ENCODE data around the gene TPM2. TPM values are rescaled to one million over a fixed set of nuclear protein-coding genes. Genes with fewer than 3 reads are reported as not detected.
"Not testable (repeated sequence)": the region's sequence is repeated elsewhere in the genome, so short reads cannot be mapped to it uniquely, and the experiment has no call there.

TPM2 gene
- total and polyA plus RNA-seq, 2 donors (not counting 1 experiment from before 2014, with no cell fraction given), result 2.4 to 6.3 TPM

GRCh38 chr9:35639631-35640030, 50.1 kb downstream of the TPM2 start:
- H3K27me3 ChIP-seq (replicated peaks in 1 of 4; ENCODE audit: control extremely low read depth in 1 of 4, control insufficient read depth in 3 of 4, insufficient read depth in 4 of 4, low read length in 3 of 4), result no peaks in the 10 kb centered on the region
- H3K4me2 ChIP-seq (replicated peaks; ENCODE audit: low read depth, low read length, poor library complexity, severe bottlenecking), result peak overlapping the region; percentile 35
- Mint-ChIP-seq H3K9me3 (ENCODE audit: insufficient read depth) (no peaks in the 10 kb centered on the region), H3K4me3 (peak overlapping the region; percentile 51), H3K27me3 (no peaks in the 10 kb centered on the region), H3K27ac (peak overlapping the region; percentile 88), H3K4me1 (peaks cover 86% of the 10 kb centered on the region)
- H2AFZ ChIP-seq (ENCODE audit: insufficient read depth, low read depth, low read length, poor library complexity, severe bottlenecking), result no peak overlapping the region
- H3K9ac ChIP-seq (ENCODE audit: low read length), result no peak overlapping the region
- H4K20me1 ChIP-seq (ENCODE audit: control insufficient read depth, insufficient read depth, low read length, poor library complexity, severe bottlenecking), result no peaks in the 10 kb centered on the region
- CTCF ChIA-PET, result interaction anchor here (0.6 to 15.0 kb wide), 8 partner anchors 8 to 105 kb away, joined by 3 to 357 read pairs (median 5); partner anchors contain the start of genes CCDC107, CD72, RMRP and SIT1
- no peak for TF ChIP-seq CTCF (IDR thresholded peaks at IDR 0.05)
- no peak for TF ChIP-seq EZH2 (IDR thresholded peaks at IDR 0.05; ENCODE audit: borderline replicate concordance, insufficient read depth, low read depth, low read length, poor library complexity, severe bottlenecking)
- H3K9me3 ChIP-seq (ENCODE audit: control extremely low read depth in 1 of 3, control insufficient read depth in 2 of 3, insufficient read depth in 1 of 3, low read length in 2 of 3), result peaks cover 0 to 3% (median 0%) of the 10 kb centered on the region in 3 donors
- H3K79me2 ChIP-seq (ENCODE audit: control insufficient read depth, insufficient read depth, low read length), result peaks cover 46% of the 10 kb centered on the region
- WGBS (ENCODE audit: insufficient coverage), result no CpG with 5 or more reads among the region's 1 CpG
- no peak for ATAC-seq (ENCODE audit: low read depth)
- POLR2A ChIA-PET, result interaction anchor here (0.8 to 2.1 kb wide), 4 partner anchors 17 to 117 kb away, joined by 4 to 15 read pairs (median 5); partner anchors contain the start of genes CCDC107, CD72 and RMRP
- no peak overlapping the region for H3K4me3 ChIP-seq (ENCODE audit: control extremely low read depth in 1 of 5, extremely low read depth in 1 of 5, insufficient read depth in 1 of 5, low read depth in 2 of 5, low read length in 4 of 5)
- peaks cover 89 to 98% of the 10 kb centered on the region in 2 donors for H3K4me1 ChIP-seq (ENCODE audit: control insufficient read depth in 2 of 2, insufficient read depth in 2 of 2, low read length in 2 of 2)
- DNase-seq, result no peak
- peak overlapping the region; percentile 88 to 95 for H3K27ac ChIP-seq (ENCODE audit: low read length in 2 of 2)
- peaks cover 0 to 12% of the 10 kb centered on the region in 2 experiments for H3K36me3 ChIP-seq (replicated peaks in 1 of 2; ENCODE audit: control extremely low read depth in 1 of 2, control insufficient read depth in 1 of 2, extremely low read depth in 1 of 2, insufficient read depth in 2 of 2, low read length in 1 of 2)
- intact Hi-C loops (cut with micrococcal nuclease), result no loop called here

GRCh38 chr9:35639225-35639624, 50.5 kb downstream of the TPM2 start:
- peaks cover 89 to 98% of the 10 kb centered on the region in 2 donors for H3K4me1 ChIP-seq (ENCODE audit: control insufficient read depth in 2 of 2, insufficient read depth in 2 of 2, low read length in 2 of 2)
- DNase-seq; H4K20me1 ChIP-seq (ENCODE audit: control insufficient read depth, insufficient read depth, low read length, poor library complexity, severe bottlenecking); ATAC-seq (ENCODE audit: low read depth); H3K27me3 ChIP-seq (replicated peaks in 1 of 4; ENCODE audit: control extremely low read depth in 1 of 4, control insufficient read depth in 3 of 4, insufficient read depth in 4 of 4, low read length in 3 of 4); H3K9me3 ChIP-seq (ENCODE audit: control extremely low read depth in 1 of 3, control insufficient read depth in 2 of 3, insufficient read depth in 1 of 3, low read length in 2 of 3); intact Hi-C loops (cut with micrococcal nuclease); H3K36me3 ChIP-seq (replicated peaks in 1 of 2; ENCODE audit: control extremely low read depth in 1 of 2, control insufficient read depth in 1 of 2, extremely low read depth in 1 of 2, insufficient read depth in 2 of 2, low read length in 1 of 2); H3K4me3 ChIP-seq (ENCODE audit: control extremely low read depth in 1 of 5, extremely low read depth in 1 of 5, insufficient read depth in 1 of 5, low read depth in 2 of 5, low read length in 4 of 5); H2AFZ ChIP-seq (ENCODE audit: insufficient read depth, low read depth, low read length, poor library complexity, severe bottlenecking); H3K9me3 Mint-ChIP-seq (ENCODE audit: insufficient read depth); H3K27me3 Mint-ChIP-seq: not testable (repeated sequence)
- peak overlapping the region; percentile 51 for H3K4me3 Mint-ChIP-seq
- WGBS (ENCODE audit: insufficient coverage), result no CpG with 5 or more reads among the region's 1 CpG
- H3K4me1 Mint-ChIP-seq, result peaks cover 85% of the 10 kb centered on the region
- peak overlapping the region; percentile 88 to 95 for H3K27ac ChIP-seq (ENCODE audit: low read length in 2 of 2)
- ChIA-PET POLR2A (interaction anchor here (0.8 to 2.1 kb wide), 4 partner anchors 18 to 117 kb away, joined by 4 to 15 read pairs (median 5); partner anchors contain the start of genes CCDC107, CD72 and RMRP), CTCF (interaction anchor here (0.6 to 15.0 kb wide), 7 partner anchors 8 to 106 kb away, joined by 3 to 357 read pairs (median 5); partner anchors contain the start of genes CCDC107, CD72 and RMRP)
- peak overlapping the region; percentile 35 for H3K4me2 ChIP-seq (replicated peaks; ENCODE audit: low read depth, low read length, poor library complexity, severe bottlenecking)
- peak overlapping the region; percentile 14 for H3K9ac ChIP-seq (ENCODE audit: low read length)
- peaks cover 44% of the 10 kb centered on the region for H3K79me2 ChIP-seq (ENCODE audit: control insufficient read depth, insufficient read depth, low read length)
- peak overlapping the region; percentile 88 for H3K27ac Mint-ChIP-seq

- peak overlapping the region; percentile 88 to 95 for H3K27ac ChIP-seq (ENCODE audit: low read length in 2 of 2)
Measured at GRCh38 chr9:35638751-35639150, 51.0 kb downstream of the TPM2 start.

More at GRCh38 chr9:35638751-35639150, 51.0 kb downstream of the TPM2 start:
- peaks cover 88% of the 10 kb centered on the region for H3K4me1 Mint-ChIP-seq
- ATAC-seq (ENCODE audit: low read depth); H3K27me3 Mint-ChIP-seq; intact Hi-C loops (cut with micrococcal nuclease); H2AFZ ChIP-seq (ENCODE audit: insufficient read depth, low read depth, low read length, poor library complexity, severe bottlenecking); H3K9me3 Mint-ChIP-seq (ENCODE audit: insufficient read depth); H3K4me3 ChIP-seq (ENCODE audit: control extremely low read depth in 1 of 5, extremely low read depth in 1 of 5, insufficient read depth in 1 of 5, low read depth in 2 of 5, low read length in 4 of 5); H3K36me3 ChIP-seq (replicated peaks in 1 of 2; ENCODE audit: control extremely low read depth in 1 of 2, control insufficient read depth in 1 of 2, extremely low read depth in 1 of 2, insufficient read depth in 2 of 2, low read length in 1 of 2); H3K9me3 ChIP-seq (ENCODE audit: control extremely low read depth in 1 of 3, control insufficient read depth in 2 of 3, insufficient read depth in 1 of 3, low read length in 2 of 3); H3K9ac ChIP-seq (ENCODE audit: low read length); H3K27me3 ChIP-seq (replicated peaks in 1 of 4; ENCODE audit: control extremely low read depth in 1 of 4, control insufficient read depth in 3 of 4, insufficient read depth in 4 of 4, low read length in 3 of 4); H4K20me1 ChIP-seq (ENCODE audit: control insufficient read depth, insufficient read depth, low read length, poor library complexity, severe bottlenecking): not testable (repeated sequence)
- Histone ChIP-seq H3K79me2 (ENCODE audit: control insufficient read depth, insufficient read depth, low read length) (peaks cover 39% of the 10 kb centered on the region), H3K4me1 (ENCODE audit: control insufficient read depth in 2 of 2, insufficient read depth in 2 of 2, low read length in 2 of 2) (peaks cover 90 to 94% of the 10 kb centered on the region in 2 donors), H3K4me2 (replicated peaks; ENCODE audit: low read depth, low read length, poor library complexity, severe bottlenecking) (peak overlapping the region; percentile 35)
- CTCF ChIA-PET, result interaction anchor here (0.7 to 15.0 kb wide), 7 partner anchors 10 to 90 kb away, joined by 3 to 357 read pairs (median 3); partner anchors contain the start of gene CD72
- POLR2A ChIA-PET, result interaction anchor here (1.1 to 2.1 kb wide), 4 partner anchors 9 to 22 kb away, joined by 4 to 15 read pairs (median 6); partner anchors contain the start of genes CCDC107, CD72 and RMRP
- peak overlapping the region; percentile 91 for H3K27ac Mint-ChIP-seq
- peak overlapping the region; percentile 68 for H3K4me3 Mint-ChIP-seq
- DNase-seq, result peak; percentile 51
- WGBS (ENCODE audit: insufficient coverage), result 10% methylated on average over 2 of the region's 8 CpGs
